ENCODE data around the gene TACO1. TPM values are rescaled to one million over a fixed set of nuclear protein-coding genes. Genes with fewer than 3 reads are reported as not detected.

TACO1 gene
- total and polyA plus RNA-seq, 12 donors = 33.1 to 52.3 (median 45.2) TPM

DNA sequence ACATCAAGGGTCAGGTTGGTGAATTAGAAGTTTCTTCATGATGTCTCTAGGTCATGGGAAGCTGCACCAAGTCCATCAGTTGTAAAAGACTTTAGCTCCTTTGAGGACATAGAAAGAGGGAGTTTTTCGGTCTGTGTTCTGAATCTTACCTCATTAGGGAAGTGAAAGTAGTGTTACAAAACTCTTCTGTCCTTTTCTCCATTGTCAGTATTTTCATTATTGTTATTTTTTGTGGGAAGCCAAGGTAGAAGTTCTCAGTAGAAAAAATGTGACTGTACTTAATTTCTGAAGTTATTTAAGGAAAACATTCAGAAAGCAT, 45.8 kb downstream of the TACO1 start:
- DNase-seq = no peak
- peak in 2 of 8 donors; percentile 12 to 23 for ATAC-seq
- TF ChIP-seq, protein P1, sequence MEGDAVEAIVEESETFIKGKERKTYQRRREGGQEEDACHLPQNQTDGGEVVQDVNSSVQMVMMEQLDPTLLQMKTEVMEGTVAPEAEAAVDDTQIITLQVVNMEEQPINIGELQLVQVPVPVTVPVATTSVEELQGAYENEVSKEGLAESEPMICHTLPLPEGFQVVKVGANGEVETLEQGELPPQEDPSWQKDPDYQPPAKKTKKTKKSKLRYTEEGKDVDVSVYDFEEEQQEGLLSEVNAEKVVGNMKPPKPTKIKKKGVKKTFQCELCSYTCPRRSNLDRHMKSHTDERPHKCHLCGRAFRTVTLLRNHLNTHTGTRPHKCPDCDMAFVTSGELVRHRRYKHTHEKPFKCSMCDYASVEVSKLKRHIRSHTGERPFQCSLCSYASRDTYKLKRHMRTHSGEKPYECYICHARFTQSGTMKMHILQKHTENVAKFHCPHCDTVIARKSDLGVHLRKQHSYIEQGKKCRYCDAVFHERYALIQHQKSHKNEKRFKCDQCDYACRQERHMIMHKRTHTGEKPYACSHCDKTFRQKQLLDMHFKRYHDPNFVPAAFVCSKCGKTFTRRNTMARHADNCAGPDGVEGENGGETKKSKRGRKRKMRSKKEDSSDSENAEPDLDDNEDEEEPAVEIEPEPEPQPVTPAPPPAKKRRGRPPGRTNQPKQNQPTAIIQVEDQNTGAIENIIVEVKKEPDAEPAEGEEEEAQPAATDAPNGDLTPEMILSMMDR (IDR thresholded peaks at IDR 0.05) = no peak
- peaks cover 0 to 90% (median 20%) of the 10 kb centered on the region in 9 donors for H3K36me3 ChIP-seq
- peak overlapping the region in 5 of 10 donors; percentile 44 to 78 (median 72) for H3K27ac ChIP-seq
- 97 to 98% methylated on average over 1 of the region's 1 CpG for WGBS, 2 donors
- peaks cover 0 to 86% (median 40%) of the 10 kb centered on the region in 9 donors for H3K4me1 ChIP-seq
- H3K9me3 ChIP-seq = no peaks in the 10 kb centered on the region
- no peaks in the 10 kb centered on the region for H3K27me3 ChIP-seq
- intact Hi-C loops (cut with DNase I) = no loop called here
- H3K4me3 ChIP-seq = no peak overlapping the region

DNA sequence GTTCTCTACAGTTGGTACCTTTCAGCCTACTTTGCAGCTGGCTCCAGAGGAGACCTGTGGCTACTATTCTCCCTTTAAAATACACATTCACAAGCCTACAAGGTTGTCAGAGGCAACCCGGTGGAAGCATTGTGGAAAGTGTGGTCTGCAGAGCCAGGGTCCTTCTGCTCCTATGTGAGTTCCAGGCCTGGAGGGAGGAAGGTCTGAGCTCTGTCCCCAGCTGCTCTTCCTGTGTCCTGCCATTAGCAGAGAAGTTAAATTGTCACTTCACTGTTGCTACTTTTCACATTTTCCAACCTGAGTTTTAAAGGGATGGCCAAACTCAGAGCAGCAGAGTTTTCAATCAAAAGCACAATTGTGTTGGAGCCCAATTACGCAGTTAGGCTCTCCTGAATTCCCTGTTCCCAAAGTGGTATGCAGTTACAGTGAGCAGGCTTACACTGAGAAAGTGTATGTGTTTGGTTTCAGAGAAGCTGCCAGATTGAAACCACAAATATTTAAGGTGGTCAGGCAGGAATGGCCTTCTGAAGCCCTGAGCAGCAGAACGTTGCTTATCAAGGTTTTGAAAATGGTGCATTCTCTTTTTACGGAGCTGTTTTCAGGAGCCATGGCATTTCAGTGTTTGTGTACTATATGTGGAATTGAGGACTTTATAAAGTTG, 46.5 kb downstream of the TACO1 start:
- H3K36me3 ChIP-seq = peaks cover 0 to 97% (median 20%) of the 10 kb centered on the region in 9 donors
- H3K27me3 ChIP-seq = no peaks in the 10 kb centered on the region
- ATAC-seq (no peak), DNase-seq (no peak)
- intact Hi-C loops (cut with DNase I) = no loop called here
- H3K9me3 ChIP-seq = no peaks in the 10 kb centered on the region
- 73 to 78% methylated on average over 4 of the region's 4 CpGs for WGBS, 2 donors
- no peak overlapping the region for H3K4me3 ChIP-seq
- peaks cover 0 to 79% (median 33%) of the 10 kb centered on the region in 9 donors for H3K4me1 ChIP-seq
- TF ChIP-seq, protein P1 (IDR thresholded peaks at IDR 0.05) = no peak
- H3K27ac ChIP-seq = peak overlapping the region in 4 of 10 donors; percentile 66 to 78 (median 72)

DNA sequence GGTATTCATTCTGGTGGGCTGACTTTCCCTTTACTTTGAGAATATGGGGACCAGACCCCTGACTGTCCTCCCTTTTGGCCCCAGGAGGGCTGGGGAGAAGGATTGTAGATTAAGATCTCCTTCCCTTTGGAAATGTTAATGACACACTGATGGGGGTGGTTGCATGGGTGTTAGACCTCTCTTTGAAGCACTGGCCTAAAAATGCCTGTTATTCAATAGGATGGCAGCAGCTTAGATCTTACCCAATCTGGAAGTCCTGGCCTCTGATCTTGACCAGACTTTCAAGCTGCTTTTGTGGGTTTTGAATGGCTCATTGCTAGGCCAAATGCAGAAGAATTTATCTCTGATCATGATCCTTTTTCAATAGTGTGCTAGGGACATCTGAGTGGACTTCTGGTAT, 47.2 kb downstream of the TACO1 start:
- DNase-seq (no peak), ATAC-seq (no peak)
- H3K4me1 ChIP-seq = peaks cover 0 to 72% (median 26%) of the 10 kb centered on the region in 9 donors
- no peaks in the 10 kb centered on the region for H3K27me3 ChIP-seq
- H3K27ac ChIP-seq = no peak overlapping the region
- TF ChIP-seq, protein P1 (IDR thresholded peaks at IDR 0.05) = no peak
- no peak overlapping the region for H3K4me3 ChIP-seq
- intact Hi-C loops (cut with DNase I) = no loop called here
- H3K36me3 ChIP-seq = peaks cover 0 to 97% (median 20%) of the 10 kb centered on the region in 9 donors
- no peaks in the 10 kb centered on the region for H3K9me3 ChIP-seq

DNA sequence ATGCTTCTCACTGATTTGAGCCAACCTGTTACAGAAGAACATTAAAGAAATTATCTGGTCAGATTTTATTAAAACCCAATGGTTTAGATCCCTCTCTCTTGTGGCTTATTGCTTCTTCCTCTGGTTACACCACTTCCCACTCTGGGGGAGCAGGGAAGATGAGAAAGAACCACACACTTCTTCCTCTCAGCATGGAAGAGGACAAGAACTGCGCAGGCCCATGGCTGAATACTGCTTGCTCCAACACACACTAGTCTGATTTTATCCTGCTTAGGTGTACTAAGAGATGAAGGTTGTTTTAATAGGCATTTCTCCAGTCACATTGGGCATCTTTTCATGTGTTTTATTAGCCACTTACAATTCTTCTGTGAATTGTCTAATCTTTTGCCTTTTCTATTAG, 49.1 kb downstream of the TACO1 start:
- Histone ChIP-seq H3K27ac (peak overlapping the region in 1 of 10 donors; percentile 10), H3K9me3 (no peaks in the 10 kb centered on the region), H3K4me1 (peaks cover 0 to 59% (median 25%) of the 10 kb centered on the region in 9 donors), H3K36me3 (peaks cover 0 to 98% (median 27%) of the 10 kb centered on the region in 9 donors), H3K27me3 (no peaks in the 10 kb centered on the region), H3K4me3 (no peak overlapping the region)
- TF ChIP-seq, protein P1 (IDR thresholded peaks at IDR 0.05) = no peak
- DNase-seq = no peak
- WGBS, 2 donors = 92 to 97% methylated on average over 1 of the region's 1 CpG
- intact Hi-C loops (cut with DNase I) = no loop called here
- ATAC-seq = peak in 2 of 8 donors; percentile 43 to 53

All from heart right ventricle (tissue), 16 donors.